Fibroblast of pulmonary artery (primary cell): Measurements from ENCODE around the gene BCAS4.

Experiments used
- DNase-seq: peaks from one replicate; pipeline ENCODE4 v3.0.0-alpha.2; 2010; ENCODE audit warnings: low read depth
- H3K4me3 ChIP-seq: replicated peaks from 2 replicates; pipeline ENCODE4 v1.5.1; 2011; ENCODE audit warnings: low read depth, mild to moderate bottlenecking, control low read depth, low read length, moderate library complexity
- TF ChIP-seq, protein P1 (sequence below): IDR thresholded peaks from 2 replicates; pipeline ENCODE4 v1.5.1; 2011; ENCODE audit warnings: mild to moderate bottlenecking, control low read depth, low read length, inconsistent platforms; ENCODE audit errors: missing control alignments

BCAS4 gene

DNA sequence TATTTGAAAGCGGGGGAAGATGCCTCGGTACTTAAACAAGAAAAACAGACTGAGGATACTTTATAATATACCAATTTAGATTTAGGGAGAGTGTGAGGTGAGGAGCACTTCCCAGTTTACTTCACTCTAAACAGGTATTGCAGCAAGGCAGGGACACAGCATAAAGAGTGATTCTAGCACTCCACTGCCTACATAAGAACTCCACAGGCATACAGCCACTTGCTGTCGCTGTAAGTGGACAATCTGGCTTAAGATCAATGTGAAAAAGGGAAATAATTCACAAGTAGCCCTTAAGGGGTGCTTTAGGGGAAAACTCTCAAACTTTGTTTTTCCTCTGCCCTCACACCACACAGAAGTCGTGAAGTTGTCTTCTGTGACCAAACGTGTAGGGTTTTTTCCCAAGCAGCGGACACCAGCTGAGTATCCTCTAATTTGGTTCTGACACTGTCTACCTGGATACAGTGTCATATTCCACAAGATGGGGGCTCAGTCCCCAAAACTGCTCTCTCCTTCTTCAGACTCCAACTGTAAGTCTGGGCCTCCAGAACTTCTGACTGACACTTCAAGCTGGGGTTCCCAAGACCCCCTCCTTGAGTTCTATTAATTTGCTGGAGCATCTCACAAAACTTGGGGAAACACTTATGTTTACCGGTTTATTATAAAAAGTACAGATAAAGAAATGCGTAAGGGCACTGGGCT lies 127.1 kb downstream of the BCAS4 start:
- DNase-seq = no peak
- H3K4me3 ChIP-seq = no peak overlapping the region
- TF ChIP-seq, protein P1, sequence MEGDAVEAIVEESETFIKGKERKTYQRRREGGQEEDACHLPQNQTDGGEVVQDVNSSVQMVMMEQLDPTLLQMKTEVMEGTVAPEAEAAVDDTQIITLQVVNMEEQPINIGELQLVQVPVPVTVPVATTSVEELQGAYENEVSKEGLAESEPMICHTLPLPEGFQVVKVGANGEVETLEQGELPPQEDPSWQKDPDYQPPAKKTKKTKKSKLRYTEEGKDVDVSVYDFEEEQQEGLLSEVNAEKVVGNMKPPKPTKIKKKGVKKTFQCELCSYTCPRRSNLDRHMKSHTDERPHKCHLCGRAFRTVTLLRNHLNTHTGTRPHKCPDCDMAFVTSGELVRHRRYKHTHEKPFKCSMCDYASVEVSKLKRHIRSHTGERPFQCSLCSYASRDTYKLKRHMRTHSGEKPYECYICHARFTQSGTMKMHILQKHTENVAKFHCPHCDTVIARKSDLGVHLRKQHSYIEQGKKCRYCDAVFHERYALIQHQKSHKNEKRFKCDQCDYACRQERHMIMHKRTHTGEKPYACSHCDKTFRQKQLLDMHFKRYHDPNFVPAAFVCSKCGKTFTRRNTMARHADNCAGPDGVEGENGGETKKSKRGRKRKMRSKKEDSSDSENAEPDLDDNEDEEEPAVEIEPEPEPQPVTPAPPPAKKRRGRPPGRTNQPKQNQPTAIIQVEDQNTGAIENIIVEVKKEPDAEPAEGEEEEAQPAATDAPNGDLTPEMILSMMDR = no peak

DNA sequence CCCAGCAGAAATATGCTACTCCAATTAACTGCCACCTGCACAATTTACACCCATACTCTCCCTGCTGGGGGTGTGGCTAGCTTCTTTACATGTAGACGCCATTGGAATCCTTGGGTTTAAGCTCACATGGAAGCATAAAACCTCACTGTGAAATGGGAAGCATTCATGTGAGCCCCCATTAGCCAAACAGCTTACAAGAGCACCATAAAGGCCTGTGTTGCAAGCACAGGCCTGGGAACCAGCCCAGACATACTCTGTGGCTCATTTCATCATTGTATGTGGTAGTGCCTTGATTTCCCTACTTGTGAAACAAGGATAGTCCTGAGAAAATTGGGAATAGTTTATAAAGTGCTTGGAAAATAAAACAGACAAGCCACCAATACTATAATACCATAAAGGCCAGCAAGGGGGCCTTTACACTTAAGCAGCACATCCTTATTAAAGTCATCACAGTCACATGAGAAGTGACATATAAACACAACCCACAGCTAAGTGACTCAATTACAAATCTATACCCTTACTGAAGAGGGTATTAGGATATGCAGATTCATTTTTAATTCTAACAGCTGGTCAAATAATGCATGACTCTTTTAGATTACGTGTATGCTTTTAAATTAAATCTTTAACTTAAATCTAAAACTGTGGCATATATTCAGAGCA lies 129.5 kb downstream of the BCAS4 start:
- H3K4me3 ChIP-seq = no peak overlapping the region
- TF ChIP-seq, protein P1 = no peak
- DNase-seq = no peak

DNA sequence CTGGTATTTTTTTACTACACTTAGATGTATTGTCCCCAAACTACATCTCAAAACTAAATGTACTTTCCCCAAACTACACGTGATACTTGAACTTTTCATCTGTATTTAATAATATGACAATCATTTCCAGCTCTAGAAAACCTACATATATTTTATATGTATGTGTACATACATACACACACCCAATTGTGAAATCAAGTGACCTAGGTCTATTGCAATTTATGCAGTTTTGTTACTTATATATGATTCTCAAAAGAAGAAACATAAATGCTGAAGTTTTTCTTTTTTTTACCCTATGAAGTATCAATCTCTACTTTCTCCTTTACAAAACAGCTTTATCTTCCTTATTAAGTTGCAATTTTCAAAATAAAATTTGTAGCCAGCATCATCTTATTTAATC lies 131.7 kb downstream of the BCAS4 start:
- no peak for DNase-seq
- H3K4me3 ChIP-seq = no peak overlapping the region
- TF ChIP-seq, protein P1 = no peak
